GM18861 (cell line): ENCODE data around the gene DPH6.

ENCODE experiments used
- ATAC-seq: cut with Tn5 transposase; IDR thresholded peaks from one replicate; pipeline ENCODE4 v1.9.1; 2021; ENCODE audit not compliant: unreplicated experiment

Gene DPH6

DNA sequence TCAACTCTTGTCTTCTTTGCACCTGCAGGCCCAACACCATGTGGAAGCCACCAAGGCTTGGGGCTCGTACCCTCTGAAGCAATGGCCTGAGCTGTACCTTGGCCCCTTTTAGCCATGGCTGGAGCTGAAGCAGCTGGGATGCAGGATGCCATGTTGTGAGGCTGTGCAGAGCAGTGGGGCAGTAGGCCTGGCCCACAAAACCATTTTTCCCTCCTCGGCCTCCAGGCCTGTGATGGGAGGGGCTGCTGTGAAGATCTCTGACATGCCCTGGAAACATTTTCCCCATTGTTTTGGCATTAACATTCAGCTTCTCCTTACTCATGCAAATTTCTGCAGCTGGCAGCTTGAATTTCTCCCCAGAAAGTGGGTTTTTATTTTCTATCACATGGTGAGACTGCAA, 58.5 kb downstream of the DPH6 start:
- no peak for ATAC-seq

DNA sequence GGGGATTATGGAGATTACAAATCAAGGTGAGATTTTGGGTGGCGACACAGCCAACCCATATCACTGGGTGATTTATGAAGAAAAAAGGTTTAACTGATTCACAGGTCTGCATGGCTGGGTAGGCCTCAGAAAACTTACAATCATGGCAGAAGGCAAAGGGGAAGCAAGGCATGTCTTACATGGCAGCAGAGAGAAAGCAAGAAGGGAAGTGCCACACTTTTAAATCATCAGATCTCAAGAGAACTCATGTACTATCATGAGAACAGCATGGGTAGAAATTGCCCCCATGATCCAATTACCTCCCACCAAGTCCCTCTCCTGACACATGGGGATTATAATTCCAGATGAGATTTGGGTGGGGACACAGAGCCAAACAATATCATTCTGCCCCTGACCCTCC, 59.7 kb downstream of the DPH6 start:
- ATAC-seq, result no peak

DNA sequence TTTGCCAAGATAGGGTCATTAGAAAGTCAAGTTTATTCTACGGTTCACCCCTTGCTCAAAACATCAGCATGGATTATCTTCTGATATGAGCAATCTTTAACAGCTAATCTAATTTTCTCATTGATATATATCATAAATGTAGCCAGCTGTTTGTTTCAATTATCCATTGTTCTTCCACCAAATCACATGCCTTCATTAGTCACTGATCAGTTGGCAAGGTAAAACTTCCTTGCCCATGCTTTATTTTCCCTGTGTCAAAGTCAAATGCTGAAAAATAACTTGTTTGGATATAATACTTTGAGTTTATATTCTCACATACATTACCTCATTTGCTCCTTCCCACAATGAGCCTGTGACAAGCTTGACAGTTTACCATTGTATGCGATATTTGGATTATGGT, 60.6 kb downstream of the DPH6 start:
- no peak for ATAC-seq

DNA sequence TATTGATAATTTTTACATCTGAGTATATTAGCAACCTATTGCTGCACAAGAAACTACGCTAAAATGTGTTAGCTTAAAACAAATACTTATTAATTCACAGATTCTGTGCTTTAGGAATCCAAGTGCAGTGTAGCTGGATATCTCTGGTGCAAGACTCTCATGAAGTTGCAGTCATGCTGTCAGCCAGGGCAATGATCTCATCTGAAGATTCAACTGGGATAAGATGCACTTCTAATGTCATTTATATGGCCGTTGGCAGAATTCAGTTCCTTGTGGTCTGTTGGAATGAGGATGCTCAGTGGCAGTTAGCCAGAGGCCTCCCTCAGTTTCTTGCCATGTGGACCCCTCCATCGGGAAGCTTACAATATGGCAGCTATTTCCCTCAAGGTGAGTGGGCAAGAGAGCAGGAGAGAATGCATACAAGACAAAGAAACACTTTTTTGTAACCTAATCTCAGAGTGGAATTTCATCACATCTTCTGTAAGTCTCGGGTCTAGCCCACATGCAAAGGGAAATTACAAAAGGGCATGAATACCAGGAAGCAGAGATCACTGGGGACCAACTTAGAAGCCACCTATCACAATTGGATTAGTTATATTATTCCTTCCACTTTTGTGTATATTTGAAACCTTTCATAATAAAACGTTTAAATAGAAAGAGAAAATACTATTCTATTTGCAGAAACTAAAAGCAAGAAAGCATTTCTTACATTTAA, 61.6 kb downstream of the DPH6 start:
- no peak for ATAC-seq

DNA sequence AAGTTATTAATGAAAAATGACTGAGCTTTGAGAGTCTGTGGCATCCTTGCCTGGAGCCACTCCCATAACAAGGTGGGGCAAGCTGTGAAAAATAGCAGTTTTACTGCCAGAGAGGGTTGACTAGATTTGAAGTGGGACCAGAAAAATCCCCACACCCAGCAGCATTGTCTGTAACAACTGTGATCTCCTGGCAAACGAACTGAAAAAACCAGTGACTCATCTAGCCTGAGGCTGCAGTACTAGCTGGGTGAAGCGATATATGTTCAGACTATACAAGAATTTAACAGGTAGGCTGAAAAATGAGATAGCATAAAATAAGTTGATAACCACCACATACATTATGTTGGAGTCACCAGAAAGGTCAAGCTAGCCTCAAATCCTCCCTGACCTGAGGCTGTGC, 64.0 kb downstream of the DPH6 start:
- no peak for ATAC-seq

DNA sequence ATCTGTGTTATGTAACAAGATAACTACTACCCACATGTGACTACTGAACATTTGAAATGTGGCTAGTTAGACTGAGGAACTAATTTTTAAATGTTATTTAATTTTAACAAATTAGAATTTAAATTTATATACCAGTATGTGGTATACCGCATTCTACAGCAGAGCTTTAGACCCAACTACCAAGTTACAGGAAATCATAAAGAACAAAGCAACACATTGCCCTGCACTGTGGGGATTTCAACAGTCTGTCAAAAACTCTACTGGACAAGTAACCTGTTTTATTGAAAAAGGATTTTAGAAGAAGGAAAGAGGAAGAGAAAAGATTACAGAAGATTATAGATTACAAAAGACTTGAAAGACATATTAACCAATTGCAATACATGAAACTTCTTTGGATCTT, 64.9 kb downstream of the DPH6 start:
- no peak for ATAC-seq

DNA sequence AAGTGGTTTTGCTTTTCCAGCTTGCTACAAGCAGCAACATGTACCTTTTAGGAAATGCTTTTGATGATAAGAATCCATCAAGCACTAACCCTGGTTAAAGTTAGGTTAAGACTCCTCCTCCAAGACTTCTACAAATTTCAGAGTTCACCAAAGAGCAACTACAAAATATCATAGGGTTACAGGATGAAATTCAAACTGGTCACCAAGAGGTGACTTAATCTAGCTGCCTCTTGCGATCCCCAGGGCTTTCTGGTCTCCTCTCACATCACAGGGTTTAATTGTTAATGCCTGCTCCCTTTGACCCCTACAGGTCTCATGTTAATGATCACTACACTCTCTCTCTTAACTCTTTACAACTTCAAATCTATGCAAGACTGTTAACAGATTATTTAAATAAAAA, 66.5 kb downstream of the DPH6 start:
- no peak for ATAC-seq

DNA sequence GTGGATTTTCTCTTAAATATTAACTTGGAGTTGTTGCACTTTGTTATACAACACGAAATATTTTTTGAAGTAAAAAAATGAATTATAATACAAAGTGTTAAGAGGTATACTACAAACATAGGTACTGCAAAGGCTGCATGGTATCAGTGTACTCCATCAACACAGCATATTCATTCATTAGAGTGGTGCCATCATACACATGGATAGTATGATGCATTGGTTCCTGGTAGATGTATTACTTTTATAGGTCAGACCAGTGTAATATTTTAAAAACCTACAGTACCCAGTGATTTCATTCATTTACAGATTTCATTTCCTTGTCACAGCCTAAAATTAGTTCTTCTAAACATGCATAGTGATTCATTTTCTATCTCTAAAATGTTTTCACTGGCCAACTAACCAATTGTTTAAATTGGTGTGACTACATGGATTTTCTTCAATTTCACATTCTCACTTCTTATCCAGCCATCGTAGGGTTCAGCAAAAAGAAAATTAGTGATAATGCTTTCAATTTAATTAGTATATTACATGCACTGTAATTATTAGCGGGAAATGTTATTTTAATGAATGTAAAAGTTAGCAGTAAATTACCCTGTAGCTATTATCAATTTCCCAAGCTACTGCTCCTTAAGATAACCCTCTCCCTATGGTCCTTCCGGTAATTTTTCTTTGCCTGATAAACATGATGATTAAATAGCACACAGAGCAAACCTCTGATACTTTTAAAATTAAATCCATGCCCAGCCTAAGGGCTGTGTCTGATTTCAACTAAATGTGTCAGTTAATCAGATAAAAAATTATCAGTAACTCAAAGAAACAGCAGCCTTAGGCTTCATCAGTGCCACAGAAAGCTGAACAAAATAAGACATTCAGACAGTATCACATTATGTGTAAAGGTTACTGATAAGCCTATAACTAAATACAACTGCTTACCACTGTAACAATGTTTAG, 68.4 kb downstream of the DPH6 start:
- no peak for ATAC-seq

DNA sequence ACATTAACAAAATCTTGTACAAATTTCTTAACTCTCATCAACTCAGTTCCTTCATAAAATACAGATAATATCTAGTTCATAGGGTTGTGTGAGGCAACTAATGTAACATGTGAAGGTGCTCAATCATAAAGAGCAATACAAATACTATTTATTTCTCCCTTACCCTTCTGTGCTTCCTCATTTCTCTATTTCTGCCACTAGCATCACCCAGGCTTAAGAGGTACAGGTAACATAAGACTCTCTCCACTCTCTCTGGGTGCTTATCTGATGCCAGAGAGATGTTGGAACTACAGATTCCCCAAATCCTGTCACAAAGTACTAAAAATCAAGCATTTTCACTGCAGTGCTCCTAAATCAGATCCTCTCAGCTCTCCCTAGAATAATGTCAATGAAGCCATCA, 74.9 kb downstream of the DPH6 start:
- ATAC-seq, result no peak

DNA sequence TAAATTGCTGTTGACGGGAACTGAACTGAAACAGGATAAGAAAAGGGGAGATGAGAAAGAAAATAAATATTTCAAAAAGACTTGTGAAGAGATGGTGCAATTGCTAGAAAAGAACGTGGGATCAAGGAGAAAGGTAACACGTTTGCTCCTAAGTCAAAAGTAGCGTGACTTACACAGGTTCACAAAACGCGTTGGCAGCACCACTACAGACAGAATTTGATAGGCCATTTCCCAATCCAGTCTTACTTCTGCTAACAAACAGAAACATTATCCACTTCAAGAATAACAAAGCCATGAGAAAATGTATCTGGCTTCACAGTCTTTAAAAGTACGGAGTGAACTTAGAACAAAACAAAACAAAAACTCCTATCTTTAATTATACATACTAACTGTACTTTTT, 75.5 kb downstream of the DPH6 start:
- ATAC-seq, result no peak

DNA sequence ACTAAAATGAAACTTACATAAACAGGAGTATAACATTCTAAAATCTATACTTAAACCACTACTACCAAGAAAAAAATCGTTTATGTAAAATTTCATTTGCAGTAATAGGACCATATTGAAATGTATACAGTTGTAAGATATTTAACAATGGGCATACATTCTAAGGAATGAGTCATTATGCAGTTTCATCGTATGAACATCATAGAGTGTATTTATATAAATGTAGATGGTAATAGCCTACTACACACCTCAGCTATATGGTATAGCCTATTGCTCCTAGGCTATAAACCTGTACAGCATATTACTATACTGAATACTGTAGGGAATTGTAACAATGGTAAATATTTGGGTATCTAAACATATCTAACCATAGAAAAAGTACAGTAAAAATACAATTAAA, 79.5 kb downstream of the DPH6 start:
- no peak for ATAC-seq

DNA sequence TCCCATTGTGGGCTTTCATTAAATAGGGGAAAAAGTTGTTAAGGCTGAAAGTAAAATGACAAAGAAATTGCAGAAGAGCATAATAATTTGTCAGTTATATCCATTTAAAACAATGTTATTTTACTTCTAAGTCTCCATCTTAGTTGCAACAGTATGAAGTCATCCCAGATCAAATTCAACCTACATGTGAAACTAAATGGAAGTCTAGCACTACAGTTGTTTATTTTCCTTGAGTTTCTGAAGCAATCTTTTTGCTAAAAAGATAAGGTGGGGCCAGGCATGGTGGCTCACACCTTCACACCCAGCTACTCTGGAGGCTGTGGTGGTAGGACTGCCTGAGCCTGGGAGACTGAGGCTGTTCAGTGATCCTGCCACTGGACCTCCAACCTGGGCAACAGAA, 80.2 kb downstream of the DPH6 start:
- no peak for ATAC-seq

DNA sequence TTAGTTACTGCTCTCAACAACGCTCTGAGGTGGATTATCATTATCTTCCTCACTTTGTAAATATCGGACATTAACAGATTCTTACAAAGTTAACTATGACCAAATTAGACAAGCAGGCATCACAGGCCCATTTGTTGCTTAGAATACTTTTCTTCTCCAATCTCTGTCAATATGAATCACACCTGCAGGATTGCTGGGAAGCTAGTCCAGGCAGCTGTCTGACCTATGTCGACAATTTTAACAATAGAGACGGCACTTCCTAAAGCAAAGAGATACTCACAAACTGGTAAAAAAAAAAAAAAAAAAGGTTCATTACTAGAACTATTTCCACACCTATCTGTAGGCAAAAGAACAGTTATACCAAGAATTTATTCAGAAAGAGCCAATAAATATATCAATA, 85.3 kb downstream of the DPH6 start:
- ATAC-seq, result no peak

DNA sequence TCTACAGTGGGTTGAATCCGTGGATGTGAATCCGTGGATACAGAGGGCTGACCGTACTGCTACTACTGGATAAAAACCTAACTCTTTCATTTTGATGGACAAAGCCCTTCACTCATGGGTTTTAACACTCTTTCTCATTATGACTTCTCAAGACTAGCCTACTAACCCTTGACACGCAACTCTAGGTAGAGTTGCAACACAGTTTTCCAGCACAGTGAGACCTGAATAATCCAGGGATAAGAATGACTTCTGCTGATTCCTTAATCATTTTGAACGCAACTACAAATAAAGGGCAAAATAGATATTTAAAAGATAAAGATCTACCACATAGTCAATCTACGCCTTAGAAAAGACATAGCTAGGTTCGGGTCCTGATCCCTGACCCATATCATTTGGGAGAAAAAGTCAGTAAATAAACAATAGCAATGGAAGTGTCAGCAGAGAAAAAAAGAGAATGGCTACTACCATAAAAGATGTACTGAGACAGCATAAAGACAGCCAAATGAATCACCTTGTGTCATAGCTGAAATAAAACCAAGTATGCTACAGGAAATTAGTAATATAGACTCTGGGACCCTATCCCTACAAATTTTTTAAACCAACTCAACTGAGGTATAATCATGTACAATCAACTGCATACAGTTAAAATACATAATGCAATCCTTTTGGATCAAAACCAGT, 87.6 kb downstream of the DPH6 start:
- no peak for ATAC-seq

DNA sequence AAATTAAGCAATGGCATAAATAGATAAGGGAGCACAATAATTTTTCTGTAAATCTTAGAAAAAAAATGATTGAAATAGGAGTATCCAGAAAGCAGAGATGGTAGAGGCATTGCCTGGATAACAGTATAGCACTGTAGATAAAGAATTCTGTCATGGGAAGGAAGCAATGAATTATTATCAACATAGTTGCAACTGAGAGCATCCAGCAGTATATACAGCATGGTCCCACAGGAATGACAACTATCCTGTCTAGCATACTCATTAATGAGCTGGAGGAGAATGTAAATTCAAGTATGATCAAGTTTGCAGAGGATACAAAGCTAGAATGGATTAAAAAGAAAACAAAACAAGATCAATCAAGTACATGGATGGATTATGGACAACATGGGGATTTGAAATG, 90.8 kb downstream of the DPH6 start:
- ATAC-seq, result no peak

DNA sequence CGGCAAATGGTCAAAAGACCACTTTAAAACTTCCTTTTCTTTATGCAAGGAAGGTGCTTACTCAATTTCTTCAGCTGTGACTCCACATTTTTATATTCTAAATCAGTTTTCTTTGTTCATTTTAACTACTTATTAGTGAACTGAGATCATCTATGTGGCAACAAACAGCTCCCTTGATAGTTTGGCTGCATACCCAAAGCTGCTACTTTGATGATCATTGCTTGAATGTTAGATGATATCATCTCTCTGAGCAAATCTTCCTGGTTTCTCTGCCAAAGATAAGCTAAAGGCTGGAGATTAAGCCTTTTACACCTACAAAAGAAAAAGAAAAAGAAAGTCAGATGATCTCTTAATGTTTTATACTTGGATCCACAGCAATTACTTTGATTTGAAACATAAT, 95.5 kb downstream of the DPH6 start:
- no peak for ATAC-seq

DNA sequence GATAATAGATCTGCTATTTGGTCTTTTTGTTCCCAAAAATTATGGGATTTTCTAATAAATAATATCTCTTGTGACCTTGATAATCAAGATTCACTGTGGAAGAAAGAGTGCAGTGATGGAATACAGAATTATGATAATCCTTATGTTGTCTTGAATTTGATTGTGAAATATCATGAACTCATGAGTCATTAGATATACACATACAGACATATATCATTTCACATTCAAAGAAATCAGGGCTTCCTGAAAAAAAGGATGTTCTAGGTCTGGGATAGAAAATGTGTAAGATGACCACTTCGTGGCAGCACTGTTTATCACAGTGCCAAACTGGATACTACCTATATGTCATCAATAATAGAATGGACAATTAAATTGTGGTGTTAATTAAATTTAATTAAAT, 97.7 kb downstream of the DPH6 start:
- ATAC-seq, result no peak

DNA sequence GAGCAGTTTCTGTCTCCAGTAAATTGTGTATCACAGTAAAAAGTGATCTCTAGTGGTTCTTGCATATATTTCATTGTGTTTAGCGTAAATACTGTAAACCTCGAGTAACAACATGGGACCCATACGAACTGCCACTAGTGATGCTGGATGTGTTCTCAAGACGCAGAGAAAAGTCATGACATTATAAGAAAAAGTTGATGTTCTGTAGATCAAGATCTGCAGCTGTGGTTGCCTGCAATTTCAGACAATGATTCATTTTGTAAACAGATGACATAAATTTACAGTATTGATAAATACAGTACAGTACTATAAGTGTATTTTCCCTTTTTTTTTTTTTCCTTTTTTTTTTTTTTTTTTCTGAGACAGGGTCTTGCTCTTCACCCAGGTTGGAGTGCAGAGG, 100.1 kb downstream of the DPH6 start:
- no peak for ATAC-seq

DNA sequence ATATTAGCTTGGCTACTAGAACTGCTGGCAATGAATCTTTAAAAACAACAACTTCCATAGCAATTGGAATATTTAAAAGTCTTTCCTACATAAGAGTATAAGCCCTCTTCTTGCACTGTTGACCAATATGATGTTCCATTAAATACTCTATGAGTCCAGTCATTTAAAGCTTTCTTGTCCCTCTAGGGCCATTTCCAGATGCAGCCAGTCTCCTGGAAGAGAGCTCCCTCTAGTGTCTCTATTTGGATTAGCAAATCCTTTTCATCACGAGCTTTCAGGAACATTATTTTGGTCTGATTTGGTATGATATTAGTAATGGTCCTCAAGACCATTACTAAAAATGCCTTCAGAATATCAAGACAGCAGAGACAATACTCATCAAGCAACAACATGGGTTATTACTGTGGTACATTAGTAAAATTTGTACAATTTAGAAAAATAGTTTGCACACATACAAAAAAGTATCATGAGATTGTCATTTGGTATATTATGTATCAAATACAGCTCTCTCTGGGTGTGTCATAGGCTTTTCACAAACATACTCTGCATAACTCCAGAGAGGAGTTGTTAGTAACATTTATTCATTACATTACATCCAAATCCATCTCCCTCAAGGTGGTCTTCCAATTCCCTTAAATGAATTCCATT, 101.3 kb downstream of the DPH6 start:
- no peak for ATAC-seq

DNA sequence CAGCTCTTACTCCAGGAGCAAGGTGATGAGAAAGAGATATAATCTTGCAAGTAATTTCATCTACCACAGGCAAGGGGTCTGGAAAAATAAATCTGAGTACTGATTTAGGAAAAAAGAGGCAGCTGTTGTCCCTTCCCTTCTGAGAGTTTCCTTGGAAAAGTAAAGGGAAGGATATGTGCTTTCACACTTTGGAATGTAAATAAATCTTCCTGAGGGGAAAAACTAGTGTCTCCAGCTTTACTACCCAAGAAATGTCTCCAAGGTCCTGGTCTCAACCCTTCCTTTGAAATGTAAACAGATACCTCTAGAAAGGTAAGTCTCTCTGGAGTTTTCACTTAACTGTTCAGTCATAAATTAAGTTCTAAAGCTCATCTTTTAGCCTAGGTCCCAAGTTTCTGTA, 102.6 kb downstream of the DPH6 start:
- no peak for ATAC-seq

DNA sequence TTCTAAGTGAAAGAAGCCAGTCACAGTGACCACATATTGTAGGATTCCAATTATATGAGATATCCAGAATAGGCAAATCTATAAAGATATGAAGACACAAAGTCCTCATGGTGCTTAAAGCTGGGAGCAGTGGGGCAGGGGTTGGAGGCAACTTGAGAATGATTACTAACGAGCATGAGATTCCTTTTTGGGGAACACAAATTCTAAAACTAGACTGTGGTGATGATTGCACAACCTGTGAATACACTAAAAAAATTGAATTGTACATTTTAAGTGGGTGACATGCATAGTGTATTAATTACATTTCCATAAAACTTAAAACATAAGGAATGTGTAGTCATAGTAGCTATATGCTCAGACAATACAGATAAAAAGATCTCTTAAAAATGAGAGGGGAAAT, 103.2 kb downstream of the DPH6 start:
- ATAC-seq, result no peak
